ENCODE results near the gene COMMD1.

The COMMD1 gene

GRCh38 chr2:62102402-62102920 is 197.0 kb downstream of the COMMD1 start:
- no peak for DNase-seq (ENCODE audit: low read depth, low spot score)
- Histone ChIP-seq H3K4me1 (ENCODE audit: insufficient read depth, insufficient read length) (no peaks in the 10 kb centered on the region), H3K9ac (ENCODE audit: insufficient read length, low read depth) (no peak overlapping the region), H3K9me3 (ENCODE audit: insufficient read depth, low read length) (no peaks in the 10 kb centered on the region), H3K27me3 (ENCODE audit: insufficient read depth, insufficient read length) (no peaks in the 10 kb centered on the region), H3K36me3 (ENCODE audit: insufficient read depth, insufficient read length, low read length) (no peaks in the 10 kb centered on the region), H3K4me3 (ENCODE audit: insufficient read length, low read depth) (no peak overlapping the region)
- TF ChIP-seq SUZ12 (IDR thresholded peaks at IDR 0.05; ENCODE audit: extremely low read depth, insufficient read depth, insufficient read length), result no peak
- TF ChIP-seq ZNF274 (IDR thresholded peaks at IDR 0.05; ENCODE audit: low read depth, low read length), result no peak
- TF ChIP-seq YY1 (IDR thresholded peaks at IDR 0.05; ENCODE audit: insufficient read depth, insufficient read length), result no peak

- no peaks in the 10 kb centered on the region for H3K36me3 ChIP-seq (ENCODE audit: insufficient read depth, insufficient read length, low read length)
- no peaks in the 10 kb centered on the region for H3K9me3 ChIP-seq (ENCODE audit: insufficient read depth, low read length)
- peaks cover 1% of the 10 kb centered on the region for H3K4me1 ChIP-seq (ENCODE audit: insufficient read depth, insufficient read length)
- no peaks in the 10 kb centered on the region for H3K27me3 ChIP-seq (ENCODE audit: insufficient read depth, insufficient read length)
- TF ChIP-seq SUZ12 (IDR thresholded peaks at IDR 0.05; ENCODE audit: extremely low read depth, insufficient read depth, insufficient read length) (no peak), ZNF274 (IDR thresholded peaks at IDR 0.05; ENCODE audit: low read depth, low read length) (no peak), YY1 (IDR thresholded peaks at IDR 0.05; ENCODE audit: insufficient read depth, insufficient read length) (no peak)
- no peak for DNase-seq (ENCODE audit: low read depth, low spot score)
- H3K9ac ChIP-seq (ENCODE audit: insufficient read length, low read depth), result no peak overlapping the region
- H3K4me3 ChIP-seq (ENCODE audit: insufficient read length, low read depth), result no peak overlapping the region
Observed at GRCh38 chr2:62109554-62109953, 204.1 kb downstream of the COMMD1 start.

- no peak overlapping the region for H3K9ac ChIP-seq (ENCODE audit: insufficient read length, low read depth)
- DNase-seq (ENCODE audit: low read depth, low spot score), result no peak
Observed at GRCh38 chr2:62110415-62111025, 205.0 kb downstream of the COMMD1 start.

GRCh38 chr2:62112179-62112578 is 206.7 kb downstream of the COMMD1 start:
- H3K4me1 ChIP-seq (ENCODE audit: insufficient read depth, insufficient read length), result peaks cover 1% of the 10 kb centered on the region
- no peaks in the 10 kb centered on the region for H3K27me3 ChIP-seq (ENCODE audit: insufficient read depth, insufficient read length)
- TF ChIP-seq YY1 (IDR thresholded peaks at IDR 0.05; ENCODE audit: insufficient read depth, insufficient read length) (no peak), ZNF274 (IDR thresholded peaks at IDR 0.05; ENCODE audit: low read depth, low read length) (no peak), SUZ12 (IDR thresholded peaks at IDR 0.05; ENCODE audit: extremely low read depth, insufficient read depth, insufficient read length) (no peak)
- no peaks in the 10 kb centered on the region for H3K9me3 ChIP-seq (ENCODE audit: insufficient read depth, low read length)
- H3K9ac ChIP-seq (ENCODE audit: insufficient read length, low read depth), result no peak overlapping the region
- no peak for DNase-seq (ENCODE audit: low read depth, low spot score)
- H3K4me3 ChIP-seq (ENCODE audit: insufficient read length, low read depth), result no peak overlapping the region
- H3K36me3 ChIP-seq (ENCODE audit: insufficient read depth, insufficient read length, low read length), result no peaks in the 10 kb centered on the region

More at GRCh38 chr2:62110415-62111025, 205.0 kb downstream of the COMMD1 start:
- H3K9me3 ChIP-seq (ENCODE audit: insufficient read depth, low read length), result no peaks in the 10 kb centered on the region
- TF ChIP-seq YY1 (IDR thresholded peaks at IDR 0.05; ENCODE audit: insufficient read depth, insufficient read length) (no peak), SUZ12 (IDR thresholded peaks at IDR 0.05; ENCODE audit: extremely low read depth, insufficient read depth, insufficient read length) (no peak), ZNF274 (IDR thresholded peaks at IDR 0.05; ENCODE audit: low read depth, low read length) (no peak)
- no peaks in the 10 kb centered on the region for H3K36me3 ChIP-seq (ENCODE audit: insufficient read depth, insufficient read length, low read length)
- peaks cover 1% of the 10 kb centered on the region for H3K4me1 ChIP-seq (ENCODE audit: insufficient read depth, insufficient read length)
- no peaks in the 10 kb centered on the region for H3K27me3 ChIP-seq (ENCODE audit: insufficient read depth, insufficient read length)
- H3K4me3 ChIP-seq (ENCODE audit: insufficient read length, low read depth), result no peak overlapping the region

- no peaks in the 10 kb centered on the region for H3K36me3 ChIP-seq (ENCODE audit: insufficient read depth, insufficient read length, low read length)
- no peak overlapping the region for H3K9ac ChIP-seq (ENCODE audit: insufficient read length, low read depth)
- H3K4me1 ChIP-seq (ENCODE audit: insufficient read depth, insufficient read length), result peaks cover 1% of the 10 kb centered on the region
- no peaks in the 10 kb centered on the region for H3K27me3 ChIP-seq (ENCODE audit: insufficient read depth, insufficient read length)
- TF ChIP-seq SUZ12 (IDR thresholded peaks at IDR 0.05; ENCODE audit: extremely low read depth, insufficient read depth, insufficient read length), result no peak
- no peak for TF ChIP-seq ZNF274 (IDR thresholded peaks at IDR 0.05; ENCODE audit: low read depth, low read length)
- no peak for TF ChIP-seq YY1 (IDR thresholded peaks at IDR 0.05; ENCODE audit: insufficient read depth, insufficient read length)
- no peak overlapping the region for H3K4me3 ChIP-seq (ENCODE audit: insufficient read length, low read depth)
- no peak for DNase-seq (ENCODE audit: low read depth, low spot score)
- no peaks in the 10 kb centered on the region for H3K9me3 ChIP-seq (ENCODE audit: insufficient read depth, low read length)
Observed at GRCh38 chr2:62114564-62114963, 209.1 kb downstream of the COMMD1 start.

- no peak for TF ChIP-seq ZNF274 (IDR thresholded peaks at IDR 0.05; ENCODE audit: low read depth, low read length)
- no peak for TF ChIP-seq YY1 (IDR thresholded peaks at IDR 0.05; ENCODE audit: insufficient read depth, insufficient read length)
- TF ChIP-seq SUZ12 (IDR thresholded peaks at IDR 0.05; ENCODE audit: extremely low read depth, insufficient read depth, insufficient read length), result no peak
- Histone ChIP-seq H3K9ac (ENCODE audit: insufficient read length, low read depth) (no peak overlapping the region), H3K27me3 (ENCODE audit: insufficient read depth, insufficient read length) (no peaks in the 10 kb centered on the region), H3K4me1 (ENCODE audit: insufficient read depth, insufficient read length) (no peaks in the 10 kb centered on the region), H3K4me3 (ENCODE audit: insufficient read length, low read depth) (no peak overlapping the region), H3K36me3 (ENCODE audit: insufficient read depth, insufficient read length, low read length) (no peaks in the 10 kb centered on the region), H3K9me3 (ENCODE audit: insufficient read depth, low read length) (no peaks in the 10 kb centered on the region)
- DNase-seq (ENCODE audit: low read depth, low spot score), result no peak
Observed at GRCh38 chr2:62116983-62117382, 211.5 kb downstream of the COMMD1 start.

GRCh38 chr2:62118160-62118559 is 212.7 kb downstream of the COMMD1 start:
- no peak overlapping the region for H3K9ac ChIP-seq (ENCODE audit: insufficient read length, low read depth)
- no peak for TF ChIP-seq ZNF274 (IDR thresholded peaks at IDR 0.05; ENCODE audit: low read depth, low read length)
- TF ChIP-seq SUZ12 (IDR thresholded peaks at IDR 0.05; ENCODE audit: extremely low read depth, insufficient read depth, insufficient read length), result no peak
- TF ChIP-seq YY1 (IDR thresholded peaks at IDR 0.05; ENCODE audit: insufficient read depth, insufficient read length), result no peak
- no peak for DNase-seq (ENCODE audit: low read depth, low spot score)
- H3K36me3 ChIP-seq (ENCODE audit: insufficient read depth, insufficient read length, low read length), result no peaks in the 10 kb centered on the region
- no peak overlapping the region for H3K4me3 ChIP-seq (ENCODE audit: insufficient read length, low read depth)
- no peaks in the 10 kb centered on the region for H3K27me3 ChIP-seq (ENCODE audit: insufficient read depth, insufficient read length)
- H3K4me1 ChIP-seq (ENCODE audit: insufficient read depth, insufficient read length), result no peaks in the 10 kb centered on the region
- no peaks in the 10 kb centered on the region for H3K9me3 ChIP-seq (ENCODE audit: insufficient read depth, low read length)

All from NT2/D1 (cell line).